ENCODE measurements around the gene FRMD4B. TPM values are rescaled to one million over a fixed set of nuclear protein-coding genes. Genes with fewer than 3 reads are reported as not detected.

The FRMD4B gene
- total RNA-seq, 4 donors from 2014 or later = 37.5 to 66.2 (median 62.5) TPM

GRCh38 chr3:69332934-69333333 lies 53.0 kb downstream of the FRMD4B start:
- TF ChIP-seq POLR2A (IDR thresholded peaks at IDR 0.05) = no peak
- TF ChIP-seq CTCF (IDR thresholded peaks at IDR 0.05) = no peak
- peaks cover 0 to 6% (median 0%) of the 10 kb centered on the region in 3 donors for H3K4me1 ChIP-seq
- no peak for DNase-seq
- H3K9me3 ChIP-seq = no peaks in the 10 kb centered on the region
- H3K27ac ChIP-seq = no peak overlapping the region
- H3K27me3 ChIP-seq = no peaks in the 10 kb centered on the region
- H3K4me3 ChIP-seq = no peak overlapping the region
- 74 to 83% methylated on average over 2 of the region's 2 CpGs for WGBS, 2 donors
- intact Hi-C loops (cut with DNase I) = no loop called here
- H3K36me3 ChIP-seq = no peaks in the 10 kb centered on the region

GRCh38 chr3:69330891-69331400 lies 54.9 kb downstream of the FRMD4B start:
- H3K36me3 ChIP-seq = no peaks in the 10 kb centered on the region
- 70 to 72% methylated on average over 8 to 9 of the region's 10 CpGs for WGBS, 2 donors
- TF ChIP-seq CTCF (IDR thresholded peaks at IDR 0.05) (no peak), POLR2A (IDR thresholded peaks at IDR 0.05) (no peak)
- DNase-seq = no peak
- no peaks in the 10 kb centered on the region for H3K27me3 ChIP-seq
- peaks cover 0 to 18% (median 0%) of the 10 kb centered on the region in 3 donors for H3K4me1 ChIP-seq
- H3K4me3 ChIP-seq = no peak overlapping the region
- intact Hi-C loops (cut with DNase I) = no loop called here
- H3K27ac ChIP-seq = peak overlapping the region in 3 of 4 donors; percentile 24 to 64 (median 50)
- no peaks in the 10 kb centered on the region for H3K9me3 ChIP-seq

- TF ChIP-seq CTCF (IDR thresholded peaks at IDR 0.05) (no peak), POLR2A (IDR thresholded peaks at IDR 0.05) (no peak)
- no peaks in the 10 kb centered on the region for H3K27me3 ChIP-seq
- intact Hi-C loops (cut with DNase I) = no loop called here
- no peaks in the 10 kb centered on the region for H3K9me3 ChIP-seq
- no peak overlapping the region for H3K4me3 ChIP-seq
- DNase-seq = no peak
- H3K27ac ChIP-seq = no peak overlapping the region
- 41 to 76% methylated on average over 1 of the region's 1 CpG for WGBS, 2 donors
- no peaks in the 10 kb centered on the region for H3K36me3 ChIP-seq
- H3K4me1 ChIP-seq = peaks cover 0 to 18% (median 0%) of the 10 kb centered on the region in 3 donors
Measured at GRCh38 chr3:69329892-69330291, 56.0 kb downstream of the FRMD4B start.

- Histone ChIP-seq H3K9me3 (no peaks in the 10 kb centered on the region), H3K27me3 (no peaks in the 10 kb centered on the region), H3K4me1 (peaks cover 0 to 18% (median 0%) of the 10 kb centered on the region in 3 donors), H3K4me3 (no peak overlapping the region), H3K27ac (peak overlapping the region in 3 of 4 donors; percentile 5 to 39 (median 13)), H3K36me3 (no peaks in the 10 kb centered on the region)
- TF ChIP-seq CTCF (IDR thresholded peaks at IDR 0.05) (no peak), POLR2A (IDR thresholded peaks at IDR 0.05) (no peak)
- DNase-seq = no peak
- intact Hi-C loops (cut with DNase I) = no loop called here
- 55 to 60% methylated on average over 3 of the region's 3 CpGs for WGBS, 2 donors
Measured at GRCh38 chr3:69328963-69329302, 57.0 kb downstream of the FRMD4B start.

GRCh38 chr3:69328103-69328962 lies 57.6 kb downstream of the FRMD4B start:
- H3K4me1 ChIP-seq = peaks cover 0 to 18% (median 0%) of the 10 kb centered on the region in 3 donors
- H3K4me3 ChIP-seq = no peak overlapping the region
- peak overlapping the region in 3 of 4 donors; percentile 5 to 39 (median 13) for H3K27ac ChIP-seq
- H3K27me3 ChIP-seq = no peaks in the 10 kb centered on the region
- no peaks in the 10 kb centered on the region for H3K9me3 ChIP-seq
- TF ChIP-seq CTCF (IDR thresholded peaks at IDR 0.05) (no peak), POLR2A (IDR thresholded peaks at IDR 0.05) (no peak)
- no peak for DNase-seq
- no peaks in the 10 kb centered on the region for H3K36me3 ChIP-seq
- 83 to 86% methylated on average over 4 of the region's 4 CpGs for WGBS, 2 donors
- intact Hi-C loops (cut with DNase I) = no loop called here
